Measurements from ENCODE around the gene SLC30A7.

Gene SLC30A7

GRCh38 chr1:100904528-100904927, 8.6 kb downstream of the SLC30A7 start:
- Histone ChIP-seq H3K27ac (no peak overlapping the region), H3K4me3 (no peak overlapping the region)
- TF ChIP-seq CTCF (IDR thresholded peaks at IDR 0.05) = no peak
- DNase-seq (ENCODE audit: low spot score) = no peak

- no peak for TF ChIP-seq CTCF (IDR thresholded peaks at IDR 0.05)
- Histone ChIP-seq H3K4me3 (no peak overlapping the region), H3K27ac (no peak overlapping the region)
- no peak for DNase-seq (ENCODE audit: low spot score)
Measured at GRCh38 chr1:100905181-100905580, 9.3 kb downstream of the SLC30A7 start.

- TF ChIP-seq CTCF (IDR thresholded peaks at IDR 0.05) = no peak
- H3K4me3 ChIP-seq = no peak overlapping the region
- H3K27ac ChIP-seq = no peak overlapping the region
- no peak for DNase-seq (ENCODE audit: low spot score)
Measured at GRCh38 chr1:100907887-100908286, 12.0 kb downstream of the SLC30A7 start.

- no peak overlapping the region for H3K27ac ChIP-seq
- no peak overlapping the region for H3K4me3 ChIP-seq
- DNase-seq (ENCODE audit: low spot score) = no peak
- no peak for TF ChIP-seq CTCF (IDR thresholded peaks at IDR 0.05)
Measured at GRCh38 chr1:100909018-100909417, 13.1 kb downstream of the SLC30A7 start.

GRCh38 chr1:100912019-100912418, 16.1 kb downstream of the SLC30A7 start:
- Histone ChIP-seq H3K4me3 (no peak overlapping the region), H3K27ac (no peak overlapping the region)
- TF ChIP-seq CTCF (IDR thresholded peaks at IDR 0.05) = no peak
- no peak for DNase-seq (ENCODE audit: low spot score)

GRCh38 chr1:100921110-100921706, 25.3 kb downstream of the SLC30A7 start:
- Histone ChIP-seq H3K4me3 (no peak overlapping the region), H3K27ac (no peak overlapping the region)
- peak; percentile 65 for TF ChIP-seq CTCF (IDR thresholded peaks at IDR 0.05)
- no peak for DNase-seq (ENCODE audit: low spot score)

GRCh38 chr1:100924212-100924611, 28.3 kb downstream of the SLC30A7 start:
- no peak overlapping the region for H3K4me3 ChIP-seq
- no peak for TF ChIP-seq CTCF (IDR thresholded peaks at IDR 0.05)
- no peak for DNase-seq (ENCODE audit: low spot score)
- no peak overlapping the region for H3K27ac ChIP-seq

All from coronary artery (tissue), 2 donors.